IMR-90 (cell line): ENCODE results near the gene RELN. TPM values are rescaled to one million over a fixed set of nuclear protein-coding genes. Genes with fewer than 3 reads are reported as not detected.
A peak's percentile ranks its signal among the peaks of the same experiment; 100 is the strongest.

Experiments used
- ATAC-seq: fragments of 200-7000 bp; cut with Tn5 transposase; 2 replicates; pipeline ENCODE4 v1.9.1; 2020; ENCODE audit warnings: low read depth, mild to moderate bottlenecking, moderate library complexity
- BruUV-seq: library from RNA; stranded (reverse); fragments of 400-500 nt; replicated peaks from 2 replicates; lab custom pipeline; 2021; lab: Mats Ljungman, UMichigan
- CTCF ChIA-PET: fragments of 300-600 bp; formaldehyde crosslinking; extraction: SDS; loops from one replicate; lab custom pipeline; 2021; ENCODE audit warnings: antibody characterized with exemption; lab: Yijun Ruan, JAX
- POLR2A ChIA-PET: fragments of 300-600 bp; sonication (Branson Sonifier 250); formaldehyde crosslinking; loops from one replicate; lab custom pipeline; 2022; ENCODE audit warnings: antibody characterized with exemption; ENCODE audit not compliant: unreplicated experiment; lab: Charles Lee
- DNase-seq: peaks from one replicate; pipeline ENCODE4 v3.0.0; 2013
- H2AFZ ChIP-seq: replicated peaks from 2 replicates; pipeline ENCODE3; 2013; ENCODE audit warnings: low read length, mild to moderate bottlenecking; ENCODE audit not compliant: poor library complexity
- H2AK5ac ChIP-seq: 2 replicates; pipeline ENCODE4 v1.6.1; 2013; ENCODE audit warnings: low read depth, low read length, inconsistent platforms
- H2AK9ac ChIP-seq: replicated peaks from 2 replicates; pipeline ENCODE3; 2013; ENCODE audit warnings: mild to moderate bottlenecking, low read depth, low read length, moderate library complexity; ENCODE audit not compliant: poor library complexity
- H2BK120ac ChIP-seq: 2 replicates; pipeline ENCODE4 v1.6.1; 2013; ENCODE audit warnings: low read depth, low read length, inconsistent platforms
- H2BK15ac ChIP-seq: 3 replicates; pipeline ENCODE4 v1.6.1; 2013; ENCODE audit warnings: low read depth, low read length, inconsistent platforms
- H2BK20ac ChIP-seq: 2 replicates; pipeline ENCODE4 v1.6.1; 2013; ENCODE audit warnings: low read depth, mild to moderate bottlenecking, inconsistent platforms, low read length, moderate library complexity
- H2BK5ac ChIP-seq: 2 replicates; pipeline ENCODE4 v1.6.1; 2013; ENCODE audit warnings: mild to moderate bottlenecking, low read depth, low read length, inconsistent platforms; ENCODE audit not compliant: poor library complexity, severe bottlenecking
- H3K14ac ChIP-seq: replicated peaks from 2 replicates; pipeline ENCODE4 v1.6.1; 2013; ENCODE audit warnings: low read depth, low read length, inconsistent platforms
- H3K18ac ChIP-seq: 2 replicates; pipeline ENCODE4 v1.6.1; 2013; ENCODE audit warnings: low read depth, low read length, control low read depth
- H3K23ac ChIP-seq: 2 replicates; pipeline ENCODE4 v1.6.1; 2013; ENCODE audit warnings: low read depth, low read length, inconsistent platforms
- H3K27ac ChIP-seq: 2 replicates; pipeline ENCODE4 v1.5.1; 2013; ENCODE audit warnings: mild to moderate bottlenecking, control low read depth, low read length; ENCODE audit not compliant: insufficient read depth
- H3K27me3 ChIP-seq: 2 replicates; pipeline ENCODE4 v1.6.1; 2013; ENCODE audit warnings: low read length; ENCODE audit not compliant: control insufficient read depth, insufficient read depth
- H3K36me3 ChIP-seq: 2 replicates; pipeline ENCODE4 v1.6.1; 2013; ENCODE audit warnings: low read length, mixed read lengths; ENCODE audit not compliant: control insufficient read depth, insufficient read depth
- H3K4ac ChIP-seq: 2 replicates; pipeline ENCODE4 v1.6.1; 2013; ENCODE audit warnings: low read depth, low read length, inconsistent platforms
- H3K4me1 ChIP-seq: 2 replicates; pipeline ENCODE4 v1.6.1; 2013; ENCODE audit warnings: low read length, mixed read lengths; ENCODE audit not compliant: control insufficient read depth, insufficient read depth
- H3K4me2 ChIP-seq: 2 replicates; pipeline ENCODE4 v1.6.1; 2013; ENCODE audit warnings: low read depth, mild to moderate bottlenecking, control low read depth, low read length, moderate library complexity
- H3K4me3 ChIP-seq: 2 replicates; pipeline ENCODE4 v1.5.1; 2013; ENCODE audit warnings: low read depth, mild to moderate bottlenecking, control low read depth, low read length, moderate library complexity; ENCODE audit not compliant: insufficient read depth
- H3K56ac ChIP-seq: 2 replicates; pipeline ENCODE4 v1.6.1; 2013; ENCODE audit warnings: low read length, inconsistent platforms; ENCODE audit not compliant: insufficient read depth; ENCODE audit errors: extremely low read depth
- H3K79me1 ChIP-seq, 2 experiments: 2 replicates each; pipeline ENCODE4 v1.6.1; 2013; ENCODE audit warnings: low read length in 2 of 2, inconsistent platforms in 1 of 2, low read depth in 1 of 2
- H3K9ac ChIP-seq: 2 replicates; pipeline ENCODE4 v1.6.1; 2013; ENCODE audit warnings: low read depth, low read length, control low read depth
- H3K9me1 ChIP-seq: 2 replicates; pipeline ENCODE4 v1.6.1; 2013; ENCODE audit warnings: low read length, inconsistent platforms; ENCODE audit not compliant: insufficient read depth
- H3K9me3 ChIP-seq: 2 replicates; pipeline ENCODE4 v1.6.1; 2013; ENCODE audit warnings: low read length; ENCODE audit not compliant: control insufficient read depth, insufficient read depth
- H4K20me1 ChIP-seq: 2 replicates; pipeline ENCODE4 v1.6.1; 2013; ENCODE audit warnings: low read length, inconsistent platforms; ENCODE audit not compliant: insufficient read depth
- H4K5ac ChIP-seq: 2 replicates; pipeline ENCODE4 v1.6.1; 2013; ENCODE audit warnings: mild to moderate bottlenecking, low read depth, low read length, control low read depth
- H4K8ac ChIP-seq, 2 experiments: 2 replicates each; pipeline ENCODE4 v1.6.1; 2013; ENCODE audit warnings: low read depth in 2 of 2, low read length in 2 of 2, control low read depth in 1 of 2, inconsistent platforms in 1 of 2
- H4K91ac ChIP-seq: 2 replicates; pipeline ENCODE4 v1.6.1; 2013; ENCODE audit warnings: low read depth, low read length, inconsistent platforms; ENCODE audit not compliant: insufficient read depth
- BHLHE40 ChIP-seq: fragments of 150-350 bp; IDR thresholded peaks from 2 replicates; pipeline ENCODE4 v1.6.1; 2016; ENCODE audit warnings: mild to moderate bottlenecking, low read depth, low read length
- CEBPB ChIP-seq: IDR thresholded peaks from 2 replicates; pipeline ENCODE4 v1.6.1; 2012; ENCODE audit warnings: low read depth, low read length, improper control_type of control experiment
- CHD1 ChIP-seq: IDR thresholded peaks from 2 replicates; pipeline ENCODE4 v1.6.1; 2012; ENCODE audit warnings: low read depth, low read length, improper control_type of control experiment
- FOS ChIP-seq: fragments of 150-350 bp; IDR thresholded peaks from 2 replicates; pipeline ENCODE4 v1.6.1; 2016; ENCODE audit warnings: low read depth, low read length
- MAFK ChIP-seq: IDR thresholded peaks from 2 replicates; pipeline ENCODE4 v1.6.1; 2012; ENCODE audit warnings: low read depth, low read length, improper control_type of control experiment
- MAZ ChIP-seq: IDR thresholded peaks from 2 replicates; pipeline ENCODE4 v1.6.1; 2012; ENCODE audit warnings: low read depth, mild to moderate bottlenecking, low read length, improper control_type of control experiment, moderate library complexity, borderline replicate concordance
- MXI1 ChIP-seq: IDR thresholded peaks from 2 replicates; pipeline ENCODE4 v1.6.1; 2012; ENCODE audit warnings: low read depth, mild to moderate bottlenecking, low read length, moderate library complexity, borderline replicate concordance
- NFE2L2 ChIP-seq: fragments of 150-350 bp; IDR thresholded peaks from 2 replicates; pipeline ENCODE4 v1.6.1; 2016; ENCODE audit warnings: low read depth, mild to moderate bottlenecking, low read length
- POLR2A ChIP-seq: IDR thresholded peaks from 2 replicates; pipeline ENCODE4 v1.6.1; 2012; ENCODE audit warnings: mild to moderate bottlenecking, low read depth, low read length
- RAD21 ChIP-seq: IDR thresholded peaks from 2 replicates; pipeline ENCODE4 v1.6.1; 2012; ENCODE audit warnings: low read length, improper control_type of control experiment
- RCOR1 ChIP-seq: IDR thresholded peaks from 2 replicates; pipeline ENCODE4 v1.6.1; 2012; ENCODE audit warnings: mild to moderate bottlenecking, low read length, improper control_type of control experiment; ENCODE audit not compliant: insufficient replicate concordance
- RFX5 ChIP-seq: IDR thresholded peaks from 2 replicates; pipeline ENCODE4 v1.8.0; 2012; ENCODE audit warnings: low read depth, mild to moderate bottlenecking, low read length, moderate library complexity
- SMC3 ChIP-seq: fragments of 150-350 bp; IDR thresholded peaks from 2 replicates; pipeline ENCODE4 v1.6.1; 2016; ENCODE audit warnings: low read depth, mild to moderate bottlenecking, antibody characterized with exemption, low read length, moderate library complexity
- WGBS, 2 experiments: methylation state at CpG; one replicate each; pipeline versions ENCODE4 v1.1.5 to v1.1.7; 2013; ENCODE audit warnings: missing lambda C conversion rate in 2 of 2; ENCODE audit not compliant: insufficient read length in 1 of 2; ENCODE audit errors: extremely low coverage in 2 of 2; 5-methylcytosine and 5-hydroxymethylcytosine counted together
- dilution Hi-C: fragments of 300-500 bp; cut with HindIII; formaldehyde crosslinking; loops from one replicate; pipeline ENCODE4 v1.14.3; 2018; ENCODE audit warnings: low sequenced_read_pairs; ENCODE audit not compliant: unreplicated experiment
- in situ Hi-C: fragments of 300-500 bp; cut with MboI; formaldehyde crosslinking; loops from 3 replicates; pipeline ENCODE4 v1.14.3; 2019; ENCODE audit warnings: low sequenced_read_pairs, inconsistent platforms, mixed read lengths
- intact Hi-C: fragments of 100-400 bp; cut with micrococcal nuclease; formaldehyde crosslinking; loops from 2 replicates; pipeline ENCODE4 v1.10.0; 2022
- polyA plus RNA-seq, 3 experiments: library from polyadenylated mRNA; depleted of rRNA; stranded (reverse); fragments of >200 nt; gene quantifications; 2 replicates each; pipeline ENCODE4 v1.2.3, GENCODE V29; 2012; ENCODE audit warnings: low replicate concordance in 1 of 3
- total RNA-seq: library from RNA; depleted of rRNA; stranded (reverse); fragments of >200 nt; gene quantifications from 2 replicates; pipeline ENCODE4 v1.2.3, GENCODE V29; 2012
- TF ChIP-seq, protein P1 (sequence below): conservative IDR thresholded peaks from 2 replicates; pipeline ENCODE4 v1.5.1; 2012; ENCODE audit warnings: mild to moderate bottlenecking, low read depth, low read length, improper control_type of control experiment
- TF ChIP-seq, protein P2 (sequence below): fragments of 150-350 bp; IDR thresholded peaks from 2 replicates; pipeline ENCODE4 v1.6.1; 2017; ENCODE audit warnings: mild to moderate bottlenecking, antibody characterized with exemption, low read length, low read depth
- TF ChIP-seq, protein P3 (sequence below): fragments of 150-350 bp; IDR thresholded peaks from 2 replicates; pipeline ENCODE4 v1.6.1; 2016; ENCODE audit warnings: low read depth, mild to moderate bottlenecking, low read length, moderate library complexity, borderline replicate concordance

Gene RELN
- total and polyA plus RNA-seq, 2 of the 4 experiments (the other 2 are of a cell fraction), result 14.7 to 23.7 TPM

DNA sequence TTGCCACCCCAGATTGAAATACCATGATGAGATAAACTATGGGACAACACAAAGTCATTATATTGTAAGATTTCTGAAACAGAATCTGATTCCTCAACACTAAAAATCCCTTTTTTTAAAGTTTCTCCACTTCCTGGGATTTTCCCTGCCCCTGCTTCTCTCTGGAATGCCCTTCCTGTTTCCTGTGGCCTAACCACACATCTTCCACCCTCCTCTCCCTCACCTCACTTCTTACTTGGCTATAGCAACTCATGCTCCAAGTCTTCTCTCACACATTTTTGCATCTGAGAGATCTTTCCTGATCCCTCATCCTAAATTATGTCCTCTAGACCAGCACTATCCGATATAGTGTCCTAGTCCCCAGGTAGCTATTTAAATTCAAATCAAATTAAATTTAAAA, 4.1 kb upstream of the RELN start:
- Histone ChIP-seq H3K27me3 (no peaks in the 10 kb centered on the region; the same call in 1 of the 2 replicates), H2AK5ac (no peak overlapping the region), H2BK20ac (no peak overlapping the region), H4K5ac (no peak overlapping the region), H3K4ac (no peak overlapping the region), H3K23ac (no peak overlapping the region), H3K4me1 (peaks cover 3% of the 10 kb centered on the region; the same call in 1 of the 2 replicates), H3K18ac (no peak overlapping the region), H3K4me3 (no peak overlapping the region), H3K56ac (no peak overlapping the region), H3K4me2 (no peak overlapping the region), H2BK120ac (no peak overlapping the region), H3K27ac (no peak overlapping the region), H4K8ac (no peak overlapping the region), H4K91ac (no peak overlapping the region), H2BK15ac (no peak overlapping the region), H2BK5ac (no peak overlapping the region), H3K14ac (no peak overlapping the region), H2AK9ac (no peak overlapping the region), H3K36me3 (no peaks in the 10 kb centered on the region), H3K9ac (no peak overlapping the region), H3K9me1 (no peaks in the 10 kb centered on the region; the same call in 1 of the 2 replicates), H2AFZ (no peak overlapping the region), H3K79me1 (no peaks in the 10 kb centered on the region), H4K20me1 (no peaks in the 10 kb centered on the region), H3K9me3 (no peaks in the 10 kb centered on the region)
- WGBS, 2 experiments, result no CpG with 5 or more reads among the region's 1 CpG
- no peak for ATAC-seq
- no TSS peak for BruUV-seq
- intact Hi-C loops, result loop anchor here (5.0 kb wide), 2 partner anchors 401 to 471 kb away; no protein-coding TSS in a partner anchor
- DNase-seq, result peak; percentile 11
- CTCF ChIA-PET, result no interaction called here
- POLR2A ChIA-PET, result no interaction called here
- in situ Hi-C loops, result no loop called here
- TF ChIP-seq MAFK (no peak), CEBPB (no peak), MAZ (no peak), FOS (no peak), BHLHE40 (no peak), RCOR1 (no peak), SMC3 (no peak), RFX5 (no peak), RAD21 (no peak), NFE2L2 (no peak), POLR2A (no peak), CHD1 (no peak), MXI1 (no peak)
- TF ChIP-seq, protein P1, sequence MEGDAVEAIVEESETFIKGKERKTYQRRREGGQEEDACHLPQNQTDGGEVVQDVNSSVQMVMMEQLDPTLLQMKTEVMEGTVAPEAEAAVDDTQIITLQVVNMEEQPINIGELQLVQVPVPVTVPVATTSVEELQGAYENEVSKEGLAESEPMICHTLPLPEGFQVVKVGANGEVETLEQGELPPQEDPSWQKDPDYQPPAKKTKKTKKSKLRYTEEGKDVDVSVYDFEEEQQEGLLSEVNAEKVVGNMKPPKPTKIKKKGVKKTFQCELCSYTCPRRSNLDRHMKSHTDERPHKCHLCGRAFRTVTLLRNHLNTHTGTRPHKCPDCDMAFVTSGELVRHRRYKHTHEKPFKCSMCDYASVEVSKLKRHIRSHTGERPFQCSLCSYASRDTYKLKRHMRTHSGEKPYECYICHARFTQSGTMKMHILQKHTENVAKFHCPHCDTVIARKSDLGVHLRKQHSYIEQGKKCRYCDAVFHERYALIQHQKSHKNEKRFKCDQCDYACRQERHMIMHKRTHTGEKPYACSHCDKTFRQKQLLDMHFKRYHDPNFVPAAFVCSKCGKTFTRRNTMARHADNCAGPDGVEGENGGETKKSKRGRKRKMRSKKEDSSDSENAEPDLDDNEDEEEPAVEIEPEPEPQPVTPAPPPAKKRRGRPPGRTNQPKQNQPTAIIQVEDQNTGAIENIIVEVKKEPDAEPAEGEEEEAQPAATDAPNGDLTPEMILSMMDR, result no peak
- TF ChIP-seq, protein P2, sequence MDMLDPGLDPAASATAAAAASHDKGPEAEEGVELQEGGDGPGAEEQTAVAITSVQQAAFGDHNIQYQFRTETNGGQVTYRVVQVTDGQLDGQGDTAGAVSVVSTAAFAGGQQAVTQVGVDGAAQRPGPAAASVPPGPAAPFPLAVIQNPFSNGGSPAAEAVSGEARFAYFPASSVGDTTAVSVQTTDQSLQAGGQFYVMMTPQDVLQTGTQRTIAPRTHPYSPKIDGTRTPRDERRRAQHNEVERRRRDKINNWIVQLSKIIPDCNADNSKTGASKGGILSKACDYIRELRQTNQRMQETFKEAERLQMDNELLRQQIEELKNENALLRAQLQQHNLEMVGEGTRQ, result no peak
- TF ChIP-seq, protein P3, sequence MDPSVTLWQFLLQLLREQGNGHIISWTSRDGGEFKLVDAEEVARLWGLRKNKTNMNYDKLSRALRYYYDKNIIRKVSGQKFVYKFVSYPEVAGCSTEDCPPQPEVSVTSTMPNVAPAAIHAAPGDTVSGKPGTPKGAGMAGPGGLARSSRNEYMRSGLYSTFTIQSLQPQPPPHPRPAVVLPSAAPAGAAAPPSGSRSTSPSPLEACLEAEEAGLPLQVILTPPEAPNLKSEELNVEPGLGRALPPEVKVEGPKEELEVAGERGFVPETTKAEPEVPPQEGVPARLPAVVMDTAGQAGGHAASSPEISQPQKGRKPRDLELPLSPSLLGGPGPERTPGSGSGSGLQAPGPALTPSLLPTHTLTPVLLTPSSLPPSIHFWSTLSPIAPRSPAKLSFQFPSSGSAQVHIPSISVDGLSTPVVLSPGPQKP, result no peak
- dilution Hi-C loops, result no loop called here
